ENCODE measurements around the gene FAM124A. TPM values are rescaled to one million over a fixed set of nuclear protein-coding genes. Genes with fewer than 3 reads are reported as not detected.
"Not testable (repeated sequence)": the region's sequence is repeated elsewhere in the genome, so short reads cannot be mapped to it uniquely, and the experiment has no call there.

Gene FAM124A
- total RNA-seq, 1 donor from 2014 or later = 3.9 TPM

GRCh38 chr13:51287758-51288157 lies 65.6 kb downstream of the FAM124A start:
- intact Hi-C loops (cut with DNase I) = loop anchor here (5.0 kb wide), 2 partner anchors 140 to 160 kb away; no protein-coding TSS in a partner anchor

GRCh38 chr13:51288254-51288653 lies 66.1 kb downstream of the FAM124A start:
- intact Hi-C loops (cut with DNase I) = loop anchor here (5.0 kb wide), 2 partner anchors 141 to 161 kb away; no protein-coding TSS in a partner anchor
- not testable (repeated sequence) for ATAC-seq, DNase-seq

More at GRCh38 chr13:51287758-51288157, 65.6 kb downstream of the FAM124A start:
- ATAC-seq = no peak
- Histone ChIP-seq H3K9me3 (no peaks in the 10 kb centered on the region), H3K27me3 (no peaks in the 10 kb centered on the region), H3K4me3 (no peak overlapping the region), H3K36me3 (no peaks in the 10 kb centered on the region), H3K27ac (no peak overlapping the region), H3K4me1 (peaks cover 6% of the 10 kb centered on the region)
- DNase-seq = no peak
- no peak for TF ChIP-seq CTCF (IDR thresholded peaks at IDR 0.05)

GRCh38 chr13:51291341-51291740 lies 69.1 kb downstream of the FAM124A start:
- ATAC-seq (no peak), DNase-seq (no peak)
- Histone ChIP-seq H3K27ac (no peak overlapping the region), H3K4me1 (peaks cover 6% of the 10 kb centered on the region), H3K27me3 (no peaks in the 10 kb centered on the region), H3K36me3 (no peaks in the 10 kb centered on the region), H3K9me3 (no peaks in the 10 kb centered on the region), H3K4me3 (no peak overlapping the region)
- intact Hi-C loops (cut with DNase I) = no loop called here
- no peak for TF ChIP-seq CTCF (IDR thresholded peaks at IDR 0.05)

More at GRCh38 chr13:51288254-51288653, 66.1 kb downstream of the FAM124A start:
- H3K27me3 ChIP-seq, H3K4me1 ChIP-seq, H3K36me3 ChIP-seq, H3K27ac ChIP-seq, H3K9me3 ChIP-seq, H3K4me3 ChIP-seq: not testable (repeated sequence)

- Histone ChIP-seq H3K27me3 (no peaks in the 10 kb centered on the region), H3K4me3 (no peak overlapping the region), H3K36me3 (no peaks in the 10 kb centered on the region), H3K27ac (no peak overlapping the region), H3K4me1 (peaks cover 6% of the 10 kb centered on the region), H3K9me3 (no peaks in the 10 kb centered on the region)
- TF ChIP-seq CTCF (IDR thresholded peaks at IDR 0.05) = no peak
- no peak for ATAC-seq
- intact Hi-C loops (cut with DNase I) = no loop called here
- DNase-seq = no peak
Observed at GRCh38 chr13:51292000-51292565, 69.9 kb downstream of the FAM124A start.

- H3K27ac ChIP-seq = no peak overlapping the region
- H3K27me3 ChIP-seq = no peaks in the 10 kb centered on the region
- DNase-seq (no peak), ATAC-seq (no peak)
- intact Hi-C loops (cut with DNase I) = no loop called here
- H3K36me3 ChIP-seq = no peaks in the 10 kb centered on the region
- no peak for TF ChIP-seq CTCF (IDR thresholded peaks at IDR 0.05)
- H3K4me1 ChIP-seq = no peaks in the 10 kb centered on the region
- H3K9me3 ChIP-seq = no peaks in the 10 kb centered on the region
- H3K4me3 ChIP-seq = no peak overlapping the region
Observed at GRCh38 chr13:51297556-51297955, 75.4 kb downstream of the FAM124A start.

GRCh38 chr13:51298812-51299211 lies 76.6 kb downstream of the FAM124A start:
- H3K36me3 ChIP-seq = no peaks in the 10 kb centered on the region
- H3K4me3 ChIP-seq = no peak overlapping the region
- TF ChIP-seq CTCF (IDR thresholded peaks at IDR 0.05) = no peak
- no peak for DNase-seq
- H3K27me3 ChIP-seq = no peaks in the 10 kb centered on the region
- no peak for ATAC-seq
- no peak overlapping the region for H3K27ac ChIP-seq
- intact Hi-C loops (cut with DNase I) = no loop called here
- no peaks in the 10 kb centered on the region for H3K4me1 ChIP-seq
- H3K9me3 ChIP-seq = no peaks in the 10 kb centered on the region

Measured in upper lobe of right lung (tissue), 1 donor.